ELF-1 (cell line): ENCODE measurements around the gene AVPR1A.
"Not testable (repeated sequence)": the region's sequence is repeated elsewhere in the genome, so short reads cannot be mapped to it uniquely, and the experiment has no call there.

ENCODE experiments used
- DNase-seq: peaks from one replicate; pipeline ENCODE4 v3.0.0-alpha.2; 2016; ENCODE audit warnings: low read depth, low spot score

The AVPR1A gene

DNA sequence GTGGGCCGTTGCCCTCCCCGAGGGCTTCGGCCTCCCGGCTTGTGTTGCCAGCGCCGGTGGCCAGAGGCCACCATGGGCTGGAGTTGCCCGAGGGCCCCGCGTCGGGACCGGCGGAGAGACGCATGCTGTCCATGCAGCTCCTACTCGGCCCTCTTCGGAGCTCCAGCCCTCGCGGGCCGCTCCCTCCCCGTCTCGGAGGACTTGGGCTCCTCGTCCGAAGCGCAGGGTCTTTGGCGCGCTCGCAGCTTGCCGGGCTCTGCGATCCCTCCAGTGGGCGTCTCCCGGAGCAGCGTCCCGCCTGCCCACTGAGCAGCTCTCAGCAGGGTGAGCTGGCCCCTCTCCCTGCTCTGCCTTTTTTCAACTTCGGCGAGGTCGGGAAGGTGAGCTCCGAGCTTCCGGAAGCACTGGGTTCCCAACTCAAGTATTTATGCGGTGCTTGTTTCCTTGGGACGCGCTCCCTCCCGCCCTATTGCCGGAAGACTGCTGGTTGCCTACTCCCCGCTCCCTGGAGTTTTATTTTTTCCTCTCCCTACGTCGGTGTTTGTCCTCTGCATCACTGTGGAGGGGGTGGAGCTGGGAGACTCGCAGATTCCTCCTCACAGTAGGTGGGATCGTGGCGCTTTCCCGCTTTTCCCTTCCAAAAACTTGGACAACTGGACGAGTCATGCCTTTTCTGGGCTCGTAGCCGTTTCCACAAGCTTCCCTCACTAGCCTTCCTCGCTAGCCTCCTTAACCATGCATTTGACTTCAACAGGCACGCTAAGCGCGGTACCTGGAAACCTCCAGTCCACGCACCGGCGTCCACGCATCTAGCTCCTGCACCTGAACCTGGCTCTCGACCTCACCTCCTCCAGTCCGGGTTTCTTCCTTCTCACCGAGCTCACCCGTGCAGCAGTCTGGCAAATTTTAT lies at the start of gene AVPR1A:
Gene AVPR1A (minus strand): TSS at position 489 of the 910 bp plus-strand sequence. CDS start 365 bp downstream, at position 124.
- peak; percentile 79 for DNase-seq

GRCh38 chr12:63196168-63196567 lies 45.2 kb upstream of the AVPR1A start:
- no peak for DNase-seq

GRCh38 chr12:63179224-63179623 lies 28.2 kb upstream of the AVPR1A start:
- no peak for DNase-seq

DNA sequence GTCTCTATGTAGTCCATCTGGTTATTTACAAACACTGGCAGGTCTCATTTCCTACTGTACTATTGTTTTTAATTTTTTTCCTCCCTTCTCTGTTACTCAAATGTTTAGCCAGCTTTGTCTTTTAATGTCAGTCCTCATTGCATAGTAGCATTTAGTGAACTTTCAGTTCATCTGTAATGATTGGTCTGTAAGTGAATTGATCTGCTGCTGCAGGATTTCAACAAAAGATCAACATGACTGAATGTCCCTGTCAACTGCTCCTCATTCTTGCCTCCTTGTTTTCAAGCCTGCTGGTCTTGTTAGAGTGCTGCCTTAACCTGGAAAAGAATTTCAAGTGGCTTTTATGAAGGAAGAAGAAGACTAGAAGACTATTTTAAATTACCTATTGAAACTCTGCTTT lies 19.3 kb upstream of the AVPR1A start:
- no peak for DNase-seq

DNA sequence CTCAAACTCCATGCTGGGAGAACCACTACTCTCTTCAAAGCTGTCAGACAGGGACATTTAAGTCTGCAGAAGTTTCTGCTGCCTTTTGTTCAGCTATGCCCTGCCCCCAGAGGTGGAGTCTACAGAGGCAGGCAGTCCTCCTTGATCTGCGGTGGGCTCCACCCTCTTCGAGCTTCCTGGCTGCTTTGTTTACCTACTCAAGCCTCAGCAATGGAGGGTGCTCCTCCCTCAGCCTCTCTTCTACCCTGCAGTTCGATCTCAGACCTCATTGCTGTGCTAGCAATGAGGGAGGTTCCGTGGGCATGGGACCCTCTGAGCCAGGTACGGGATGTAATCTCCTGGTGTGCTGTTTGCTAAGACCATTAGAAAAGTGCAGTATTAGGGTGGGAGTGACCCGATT lies 16.7 kb upstream of the AVPR1A start:
- not testable (repeated sequence) for DNase-seq

DNA sequence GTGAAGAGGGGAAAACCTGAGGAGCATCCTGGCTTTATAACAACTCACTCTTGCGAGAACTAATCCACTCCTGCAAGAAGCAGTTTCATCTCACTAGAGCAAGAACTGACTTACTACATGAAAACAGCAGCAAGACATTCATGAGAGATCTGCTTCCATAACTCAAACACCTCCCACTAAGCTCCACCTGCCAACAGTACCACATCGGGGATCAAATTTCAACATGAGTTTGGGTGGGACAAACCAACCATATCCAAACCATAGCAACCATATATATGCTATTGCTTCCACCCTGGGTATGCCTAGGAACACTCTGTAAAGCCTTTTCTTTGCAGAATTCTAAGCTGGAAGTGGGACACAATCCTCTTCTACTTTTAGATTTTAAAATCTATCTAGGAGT lies 13.9 kb upstream of the AVPR1A start:
- DNase-seq = no peak

DNA sequence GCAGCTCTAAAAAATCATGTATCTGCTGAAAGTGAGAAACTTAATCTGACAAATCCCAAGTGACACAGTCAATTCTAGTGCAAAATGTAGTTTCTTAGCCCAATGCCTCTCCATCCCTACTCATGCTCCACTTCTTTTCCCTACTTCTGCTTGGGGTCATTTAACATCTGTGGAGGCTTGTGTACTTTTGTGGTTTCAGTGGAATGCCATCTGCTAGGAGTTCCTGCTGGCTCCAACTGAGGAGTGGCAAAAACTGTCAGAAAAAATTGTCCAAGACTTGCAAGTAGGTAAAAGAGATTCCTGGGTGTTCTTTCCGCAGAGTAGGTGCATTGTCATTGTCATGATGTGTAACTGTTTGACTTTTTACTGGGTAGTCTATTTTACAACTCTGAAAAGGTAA lies 12.5 kb upstream of the AVPR1A start:
- no peak for DNase-seq

DNA sequence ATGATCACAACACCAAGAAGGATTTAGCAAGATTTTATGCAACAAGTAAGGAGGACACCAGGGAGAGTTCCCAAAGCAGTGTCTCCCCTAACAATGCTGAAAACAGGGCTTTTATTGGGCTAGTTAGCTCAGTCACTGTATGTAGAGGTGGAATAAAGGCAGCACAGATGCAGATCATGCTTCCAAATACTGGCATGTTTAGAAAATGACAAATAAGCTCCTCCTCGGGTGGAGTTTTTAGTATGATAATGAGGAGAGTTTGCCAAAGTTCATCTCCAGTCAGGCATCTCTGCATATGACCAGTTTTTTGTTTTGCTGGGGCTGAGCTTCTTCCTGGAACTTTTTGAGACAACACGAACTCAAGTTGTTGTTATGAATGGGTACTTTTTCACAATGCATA lies 4.4 kb upstream of the AVPR1A start:
- DNase-seq = no peak

- DNase-seq = no peak
These were observed 3.6 kb upstream of the AVPR1A start for GRCh38 chr12:63154560-63154959.

- no peak for DNase-seq
These were observed 1.3 kb upstream of the AVPR1A start for GRCh38 chr12:63152321-63152700.

- peak; percentile 83 for DNase-seq
These were observed 771 bp upstream of the AVPR1A start for GRCh38 chr12:63151623-63152320.

DNA sequence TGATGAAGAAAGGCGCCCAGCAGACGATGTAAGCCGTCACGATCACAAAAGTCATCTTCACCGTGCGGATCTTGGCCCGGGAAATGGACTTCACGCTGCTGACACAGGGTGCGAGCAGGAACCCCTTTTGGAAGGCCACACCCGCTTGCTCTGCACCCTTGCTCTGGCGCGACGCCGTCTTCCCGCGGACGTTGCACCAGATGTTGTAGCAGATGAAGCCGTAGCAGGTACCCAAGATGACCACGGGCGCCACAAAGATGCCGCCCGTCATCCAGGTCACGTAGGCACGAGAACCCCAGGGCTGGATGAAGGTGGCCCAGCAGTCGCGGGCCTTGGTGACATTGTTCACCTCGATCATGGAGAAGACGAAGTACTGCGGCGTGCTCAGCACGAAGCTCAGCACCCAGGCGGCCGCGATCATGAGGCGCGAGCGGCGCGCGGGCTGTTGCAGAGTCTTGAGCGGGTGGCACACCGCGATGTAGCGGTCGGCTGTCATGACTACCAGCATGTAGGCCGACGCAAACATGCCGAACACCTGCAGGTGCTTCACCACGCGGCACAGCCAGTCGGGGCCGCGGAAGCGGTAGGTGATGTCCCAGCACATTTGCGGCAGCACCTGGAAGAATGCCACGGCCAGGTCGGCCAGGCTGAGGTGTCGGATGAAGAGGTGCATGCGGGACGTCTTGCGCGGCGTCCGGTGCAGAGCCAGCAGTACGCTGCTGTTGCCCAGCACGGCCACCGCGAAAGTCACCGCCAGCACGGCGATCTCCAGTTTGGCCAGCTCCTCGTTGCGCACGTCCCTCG lies 890 bp downstream of the AVPR1A start:
- no peak for DNase-seq

- no peak for DNase-seq
These were observed 6.4 kb downstream of the AVPR1A start for GRCh38 chr12:63144556-63144955.

DNA sequence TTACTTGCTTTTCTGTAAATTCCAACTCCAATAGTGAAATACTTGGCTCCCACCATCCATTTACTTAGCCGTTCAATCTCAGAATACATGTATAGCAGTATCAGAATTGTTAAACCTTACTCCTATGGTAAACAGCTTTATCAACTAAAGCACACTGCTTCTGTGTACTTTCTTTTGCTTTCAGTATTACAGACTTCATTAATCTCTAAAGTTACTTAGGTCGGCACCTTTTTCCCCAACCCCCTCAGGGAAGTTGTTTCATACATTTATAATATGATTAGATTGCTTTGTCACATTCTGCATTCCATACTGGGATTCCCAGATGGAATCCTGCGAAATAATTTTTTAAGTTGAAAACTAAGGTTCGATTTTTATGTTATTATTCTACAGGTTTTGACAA lies 12.5 kb downstream of the AVPR1A start:
- no peak for DNase-seq

DNA sequence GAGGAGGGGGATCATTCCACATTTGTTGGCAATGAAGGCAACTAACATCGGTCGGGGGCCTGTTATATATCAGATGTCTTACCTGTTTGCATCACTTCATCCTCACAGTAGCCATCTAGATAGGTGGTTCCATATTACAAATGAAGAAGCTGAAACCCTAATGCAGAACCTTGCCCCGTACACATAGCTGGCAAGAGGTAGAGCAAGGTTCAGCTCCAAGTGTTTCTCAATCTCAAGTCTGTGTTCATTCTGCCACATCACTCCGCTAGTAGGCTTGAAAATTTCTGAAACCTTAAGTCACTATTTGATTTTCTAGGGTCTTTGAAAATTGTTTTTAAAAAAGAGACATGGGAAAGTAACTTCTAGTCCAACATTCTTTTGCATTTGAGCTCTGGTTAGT lies 17.0 kb downstream of the AVPR1A start:
- no peak for DNase-seq

GRCh38 chr12:63132201-63132600 lies 18.8 kb downstream of the AVPR1A start:
- DNase-seq = no peak

DNA sequence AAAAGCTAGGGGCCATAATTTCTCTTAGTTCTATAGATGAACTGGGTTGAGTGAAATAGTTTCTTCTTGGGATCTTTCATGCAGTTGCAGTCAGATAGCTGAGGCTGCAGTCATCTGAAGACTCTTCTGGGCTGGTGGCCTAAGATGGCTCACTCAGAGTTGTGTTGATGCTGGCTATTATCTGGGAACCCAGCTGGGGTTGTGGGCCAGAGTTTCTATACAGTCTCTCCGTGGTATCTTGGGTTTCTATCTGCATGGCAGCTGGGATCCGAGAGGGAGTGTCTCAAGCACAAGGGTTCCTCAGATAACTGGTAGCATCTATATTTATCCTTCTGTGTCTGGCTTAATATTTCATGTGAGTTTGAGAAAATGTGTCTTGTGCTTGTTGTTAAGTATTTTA lies 21.1 kb downstream of the AVPR1A start:
- no peak for DNase-seq

DNA sequence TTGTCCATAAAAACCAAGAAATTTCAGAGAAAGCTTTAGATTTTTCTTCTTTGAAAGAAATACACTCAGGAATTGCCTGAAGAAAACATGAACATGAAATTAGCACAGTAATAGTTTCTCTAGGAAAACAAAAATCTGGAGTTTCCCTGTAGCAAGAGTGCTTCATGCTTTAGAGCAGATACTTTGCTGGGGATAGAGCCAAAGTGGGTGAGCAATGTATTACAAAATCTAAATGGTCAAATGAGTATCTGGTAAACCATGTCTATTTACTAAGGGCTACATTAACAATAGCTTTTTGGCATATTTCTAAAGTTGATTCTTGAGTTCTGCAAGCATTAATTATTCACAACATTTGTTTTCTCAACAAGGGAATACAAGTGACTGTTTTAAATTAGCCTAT lies 26.2 kb downstream of the AVPR1A start:
- DNase-seq = no peak

DNA sequence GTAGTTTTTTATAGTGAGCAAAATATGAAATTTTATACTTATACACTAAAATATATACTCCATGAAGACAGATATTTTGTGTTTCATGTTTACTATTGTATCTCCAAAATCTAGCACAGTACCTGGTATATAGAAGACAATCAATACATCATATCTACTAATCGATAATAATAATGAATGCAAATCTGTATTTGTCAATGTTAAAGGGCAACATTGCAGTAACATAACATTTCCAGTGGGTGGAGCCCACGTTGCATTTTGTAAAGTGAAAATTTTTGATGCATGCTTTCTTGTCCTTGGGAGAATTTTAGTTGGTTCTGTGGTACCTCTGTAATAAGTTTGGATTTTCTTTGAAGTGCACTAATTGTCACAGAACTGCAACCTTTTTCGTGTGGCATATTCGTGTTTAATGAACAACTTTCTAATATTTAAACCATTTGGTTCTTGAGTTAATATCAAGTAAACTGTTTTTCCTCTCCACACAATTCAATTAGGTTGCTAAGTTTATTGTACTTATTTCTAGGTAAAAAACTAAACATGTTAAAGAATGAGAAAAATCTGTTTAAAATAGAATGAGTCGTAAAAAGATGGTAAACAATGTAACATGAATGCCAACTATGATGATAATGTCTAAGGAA lies 47.4 kb downstream of the AVPR1A start:
- no peak for DNase-seq

GRCh38 chr12:63101920-63102319 lies 49.1 kb downstream of the AVPR1A start:
- DNase-seq = no peak

GRCh38 chr12:63098851-63099250 lies 52.1 kb downstream of the AVPR1A start:
- no peak for DNase-seq
